SK-N-MC (cell line): ENCODE data around the gene C16orf92.

Experiments
- EZH2 ChIP-seq: fragments of 200-600 bp; sonication (generic); IDR thresholded peaks from one replicate; pipeline ENCODE4 v1.6.1; 2017; ENCODE audit warnings: antibody characterized with exemption
- FOXP2 ChIP-seq: optimal IDR thresholded peaks from 2 replicates; pipeline ENCODE3; 2011; ENCODE audit warnings: mild to moderate bottlenecking, moderate library complexity; ENCODE audit not compliant: insufficient read depth; ENCODE audit errors: extremely low read length, control extremely low read depth
- POLR2AphosphoS5 ChIP-seq: IDR thresholded peaks from 2 replicates; pipeline ENCODE4 v1.6.1; 2012; ENCODE audit warnings: mild to moderate bottlenecking, low read depth, low read length, borderline replicate concordance

- TF ChIP-seq POLR2AphosphoS5: no peak
- no peak for TF ChIP-seq FOXP2
- TF ChIP-seq EZH2: no peak
Observed at GRCh38 chr16:30030011-30030685, 7.2 kb downstream of the C16orf92 start.
